ENCODE measurements around the gene MYO1D.

GRCh38 chr17:32648450-32648849 is 228.5 kb downstream of the MYO1D start:
- TF ChIP-seq JUND (IDR thresholded peaks at IDR 0.05) (no peak), POLR2A (IDR thresholded peaks at IDR 0.05; ENCODE audit: borderline replicate concordance, extremely low read depth, insufficient read depth, insufficient read length) (no peak), CTCF (IDR thresholded peaks at IDR 0.05 in 2 of 3, conservative IDR thresholded peaks at IDR 0.05 in 1 of 3; ENCODE audit: borderline replicate concordance in 1 of 3, insufficient read depth in 1 of 3, low read depth in 2 of 3, low read length in 2 of 3) (no peak), CEBPB (IDR thresholded peaks at IDR 0.05; ENCODE audit: low read depth) (no peak), POLR2AphosphoS5 (IDR thresholded peaks at IDR 0.05; ENCODE audit: low read depth, low read length) (no peak), SRF (IDR thresholded peaks at IDR 0.05; ENCODE audit: low read depth) (no peak), EZH2 (IDR thresholded peaks at IDR 0.05) (no peak), ZNF274 (IDR thresholded peaks at IDR 0.05; ENCODE audit: low read depth, low read length) (no peak), YY1 (IDR thresholded peaks at IDR 0.05; ENCODE audit: extremely low read depth, insufficient replicate concordance, low read depth, low read length) (no peak), EGR1 (IDR thresholded peaks at IDR 0.05; ENCODE audit: low read depth) (no peak)
- TF ChIP-seq, protein P1, sequence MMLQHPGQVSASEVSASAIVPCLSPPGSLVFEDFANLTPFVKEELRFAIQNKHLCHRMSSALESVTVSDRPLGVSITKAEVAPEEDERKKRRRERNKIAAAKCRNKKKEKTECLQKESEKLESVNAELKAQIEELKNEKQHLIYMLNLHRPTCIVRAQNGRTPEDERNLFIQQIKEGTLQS (IDR thresholded peaks at IDR 0.05), result no peak

Measured in HCT116 (cell line).